VCaP (cell line): ENCODE measurements around the gene RAB20.

ENCODE experiments used
- H3K27ac ChIP-seq: fragments of 450-650 bp; 2 replicates; pipeline ENCODE4 v1.5.1; 2017
- CTCF ChIP-seq: fragments of 450-650 bp; conservative IDR thresholded peaks from 2 replicates; pipeline ENCODE4 v1.5.1; 2017; ENCODE audit warnings: mild to moderate bottlenecking, moderate library complexity

RAB20 gene

GRCh38 chr13:110484290-110485048 is 77.1 kb downstream of the RAB20 start:
- TF ChIP-seq CTCF: no peak
- H3K27ac ChIP-seq: no peak overlapping the region

- no peak for TF ChIP-seq CTCF
- no peak overlapping the region for H3K27ac ChIP-seq
These were observed 78.0 kb downstream of the RAB20 start for GRCh38 chr13:110483386-110483968.

- no peak overlapping the region for H3K27ac ChIP-seq
- no peak for TF ChIP-seq CTCF
These were observed 81.4 kb downstream of the RAB20 start for GRCh38 chr13:110480161-110480560.

GRCh38 chr13:110479648-110480047 is 81.9 kb downstream of the RAB20 start:
- no peak overlapping the region for H3K27ac ChIP-seq
- TF ChIP-seq CTCF: no peak

GRCh38 chr13:110479215-110479545 is 82.3 kb downstream of the RAB20 start:
- no peak overlapping the region for H3K27ac ChIP-seq
- no peak for TF ChIP-seq CTCF

- no peak overlapping the region for H3K27ac ChIP-seq
- TF ChIP-seq CTCF: no peak
These were observed 82.9 kb downstream of the RAB20 start for GRCh38 chr13:110478405-110479214.

GRCh38 chr13:110477706-110478245 is 83.7 kb downstream of the RAB20 start:
- TF ChIP-seq CTCF: no peak
- H3K27ac ChIP-seq: no peak overlapping the region
